Liver (tissue), 9 donors: Measurements from ENCODE around the gene DNAJC12. TPM values are rescaled to one million over a fixed set of nuclear protein-coding genes. Genes with fewer than 3 reads are reported as not detected.

Source experiments
- DNase-seq: peaks from one replicate; pipeline ENCODE4 v3.0.0-alpha.2; 2017; ENCODE audit warnings: low spot score
- H3K27ac ChIP-seq, 2 donors: one replicate each; pipeline ENCODE4 v1.7.0; 2013; ENCODE audit warnings: inconsistent platforms in 2 of 2, low read length in 2 of 2, control low read depth in 1 of 2, low read depth in 1 of 2, mild to moderate bottlenecking in 1 of 2
- H3K27me3 ChIP-seq, 4 donors: one replicate each; pipeline versions ENCODE4 v1.6.1 to v1.7.0; 2013; ENCODE audit warnings: low read length in 3 of 4, inconsistent platforms in 1 of 4, mild to moderate bottlenecking in 1 of 4, moderate library complexity in 1 of 4; ENCODE audit not compliant: control insufficient read depth in 4 of 4, insufficient read depth in 4 of 4
- H3K36me3 ChIP-seq, 4 donors: one replicate each; pipeline versions ENCODE4 v1.6.1 to v1.7.0; 2013; ENCODE audit warnings: low read length in 3 of 4, mild to moderate bottlenecking in 3 of 4, low read depth in 1 of 4, moderate library complexity in 1 of 4; ENCODE audit not compliant: control insufficient read depth in 4 of 4, insufficient read depth in 3 of 4
- H3K4me1 ChIP-seq, 4 donors: one replicate each; pipeline versions ENCODE4 v1.6.1 to v1.7.0; 2013; ENCODE audit warnings: low read length in 3 of 4, mild to moderate bottlenecking in 3 of 4, moderate library complexity in 1 of 4; ENCODE audit not compliant: control insufficient read depth in 4 of 4, insufficient read depth in 4 of 4
- H3K4me3 ChIP-seq, 3 donors: one replicate each; pipeline versions ENCODE4 v1.6.1 to v1.7.0; 2013; ENCODE audit warnings: low read length in 3 of 3, control low read depth in 1 of 3, low read depth in 1 of 3, mild to moderate bottlenecking in 1 of 3
- H3K9ac ChIP-seq, 2 donors: one replicate each; pipeline ENCODE4 v1.7.0; 2013; ENCODE audit warnings: low read length in 2 of 2, mild to moderate bottlenecking in 2 of 2, moderate library complexity in 2 of 2, control low read depth in 1 of 2, low read depth in 1 of 2
- H3K9me3 ChIP-seq, 4 donors: one replicate each; pipeline versions ENCODE4 v1.6.1 to v1.7.0; 2013; ENCODE audit warnings: low read length in 3 of 4; ENCODE audit not compliant: control insufficient read depth in 4 of 4
- ATF3 ChIP-seq: IDR thresholded peaks from 2 replicates; pipeline ENCODE4 v1.6.1; 2016; ENCODE audit warnings: antibody characterized with exemption
- CTCF ChIP-seq: fragments of 150-350 bp; IDR thresholded peaks from 2 replicates; pipeline ENCODE4 v1.5.1; 2017; ENCODE audit warnings: improper control_type of control experiment, low read depth, low read length; ENCODE audit not compliant: missing input control
- EGR1 ChIP-seq, 2 donors: IDR thresholded peaks; 2 replicates each; pipeline ENCODE4 v1.6.1; 2016 to 2018; ENCODE audit warnings: antibody characterized with exemption in 2 of 2, low read depth in 2 of 2
- FOXA1 ChIP-seq: IDR thresholded peaks from 2 replicates; pipeline ENCODE4 v1.6.1; 2016; ENCODE audit warnings: antibody characterized with exemption
- FOXA2 ChIP-seq: IDR thresholded peaks from 2 replicates; pipeline ENCODE4 v1.6.1; 2016; ENCODE audit warnings: antibody characterized with exemption
- GABPA ChIP-seq, 2 donors: IDR thresholded peaks in 1 of 2; conservative IDR thresholded peaks in 1 of 2; 2 replicates each; pipeline ENCODE4 v1.6.1; 2016; ENCODE audit warnings: antibody characterized with exemption in 2 of 2, mild to moderate bottlenecking in 1 of 2, moderate library complexity in 1 of 2
- HNF4A ChIP-seq, 2 donors: conservative IDR thresholded peaks; 2 replicates each; pipeline ENCODE4 v1.6.1; 2016; ENCODE audit warnings: antibody characterized with exemption in 2 of 2, mild to moderate bottlenecking in 2 of 2
- HNF4G ChIP-seq: IDR thresholded peaks from 2 replicates; pipeline ENCODE4 v1.6.1; 2016; ENCODE audit warnings: antibody characterized with exemption
- JUND ChIP-seq, 2 donors: IDR thresholded peaks; 2 replicates each; pipeline ENCODE4 v1.6.1; 2016; ENCODE audit warnings: antibody characterized with exemption in 2 of 2
- MAX ChIP-seq: IDR thresholded peaks from 2 replicates; pipeline ENCODE4 v1.6.1; 2016; ENCODE audit warnings: antibody characterized with exemption
- NR2F2 ChIP-seq: IDR thresholded peaks from 2 replicates; pipeline ENCODE4 v1.6.1; 2016; ENCODE audit warnings: antibody characterized with exemption
- RAD21 ChIP-seq, 2 donors: IDR thresholded peaks; 2 replicates each; pipeline ENCODE4 v1.6.1; 2016; ENCODE audit warnings: antibody characterized with exemption in 2 of 2, mild to moderate bottlenecking in 2 of 2
- REST ChIP-seq: IDR thresholded peaks from 2 replicates; pipeline ENCODE4 v1.6.1; 2016; ENCODE audit warnings: antibody characterized with exemption, mild to moderate bottlenecking
- RXRA ChIP-seq, 2 donors: IDR thresholded peaks; 2 replicates each; pipeline ENCODE4 v1.6.1; 2017 to 2018; ENCODE audit warnings: antibody characterized with exemption in 2 of 2, mild to moderate bottlenecking in 1 of 2
- SP1 ChIP-seq: IDR thresholded peaks from 2 replicates; pipeline ENCODE4 v1.6.1; 2018; ENCODE audit warnings: antibody characterized with exemption, mild to moderate bottlenecking
- TAF1 ChIP-seq: conservative IDR thresholded peaks from 2 replicates; pipeline ENCODE4 v1.6.1; 2016; ENCODE audit warnings: antibody characterized with exemption, mild to moderate bottlenecking
- YY1 ChIP-seq: IDR thresholded peaks from 2 replicates; pipeline ENCODE4 v1.6.1; 2016; ENCODE audit warnings: antibody characterized with exemption, mild to moderate bottlenecking
- WGBS: extraction: QIAGEN DNeasy Blood & Tissue Kit; methylation state at CpG from one replicate; pipeline ENCODE4 v1.1.7; 2013; 5-methylcytosine and 5-hydroxymethylcytosine counted together
- polyA plus RNA-seq, 2 donors: library from polyadenylated mRNA; stranded (reverse) in 1 of 2; unstranded in 1 of 2; fragments of 200-250 nt in 1 of 2; fragments of >200 nt in 1 of 2; fragmentation: Nextera tagmentation in 1 of 2; extraction: Ambion mirVana in 1 of 2; gene quantifications; one replicate each; pipeline versions ENCODE4 v1.2.1 to v1.2.3, GENCODE V29; 2013 to 2015
- total RNA-seq, 2 donors: library from RNA; depleted of rRNA; stranded (reverse); fragments of >200 nt; gene quantifications; one replicate each; pipeline ENCODE4 v1.2.3, GENCODE V29; 2014
- TF ChIP-seq, protein P1 (sequence below): IDR thresholded peaks from 2 replicates; pipeline ENCODE4 v1.6.1; 2016; ENCODE audit warnings: antibody characterized with exemption
- donor health status: healthy.
- donor health status: healthy.
- donor health status: healthy.
- donor health status: healthy.
- donor health status: healthy.

The DNAJC12 gene
- total and polyA plus RNA-seq, 4 donors = 16.4 to 51.3 (median 32.8) TPM

- no peak for TF ChIP-seq RXRA (IDR thresholded peaks at IDR 0.05)
- TF ChIP-seq, protein P1, sequence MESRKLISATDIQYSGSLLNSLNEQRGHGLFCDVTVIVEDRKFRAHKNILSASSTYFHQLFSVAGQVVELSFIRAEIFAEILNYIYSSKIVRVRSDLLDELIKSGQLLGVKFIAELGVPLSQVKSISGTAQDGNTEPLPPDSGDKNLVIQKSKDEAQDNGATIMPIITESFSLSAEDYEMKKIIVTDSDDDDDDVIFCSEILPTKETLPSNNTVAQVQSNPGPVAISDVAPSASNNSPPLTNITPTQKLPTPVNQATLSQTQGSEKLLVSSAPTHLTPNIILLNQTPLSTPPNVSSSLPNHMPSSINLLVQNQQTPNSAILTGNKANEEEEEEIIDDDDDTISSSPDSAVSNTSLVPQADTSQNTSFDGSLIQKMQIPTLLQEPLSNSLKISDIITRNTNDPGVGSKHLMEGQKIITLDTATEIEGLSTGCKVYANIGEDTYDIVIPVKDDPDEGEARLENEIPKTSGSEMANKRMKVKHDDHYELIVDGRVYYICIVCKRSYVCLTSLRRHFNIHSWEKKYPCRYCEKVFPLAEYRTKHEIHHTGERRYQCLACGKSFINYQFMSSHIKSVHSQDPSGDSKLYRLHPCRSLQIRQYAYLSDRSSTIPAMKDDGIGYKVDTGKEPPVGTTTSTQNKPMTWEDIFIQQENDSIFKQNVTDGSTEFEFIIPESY = no peak
These were observed 66.8 kb downstream of the DNAJC12 start (continued) for GRCh38 chr10:67771200-67771599.

- no peak overlapping the region for H3K4me3 ChIP-seq
- H3K36me3 ChIP-seq = no peaks in the 10 kb centered on the region
- no peak for TF ChIP-seq EGR1 (IDR thresholded peaks at IDR 0.05; ENCODE audit: low read depth in 2 of 2)
- no peak for TF ChIP-seq MAX
- no peak for TF ChIP-seq GABPA (IDR thresholded peaks at IDR 0.05 in 1 of 2, conservative IDR thresholded peaks at IDR 0.05 in 1 of 2)
- no peak for TF ChIP-seq JUND (IDR thresholded peaks at IDR 0.05)
- TF ChIP-seq RAD21 (IDR thresholded peaks at IDR 0.05) = no peak
- no peak for TF ChIP-seq CTCF
- TF ChIP-seq SP1 = no peak
- TF ChIP-seq FOXA1 = no peak
- no peaks in the 10 kb centered on the region for H3K9me3 ChIP-seq
- H3K27ac ChIP-seq = no peak overlapping the region
- H3K27me3 ChIP-seq = no peaks in the 10 kb centered on the region
- no peak for DNase-seq
- no peak overlapping the region for H3K9ac ChIP-seq
- no peaks in the 10 kb centered on the region for H3K4me1 ChIP-seq
These were observed 67.5 kb downstream of the DNAJC12 start for GRCh38 chr10:67770537-67770936.

GRCh38 chr10:67767244-67767643, 70.7 kb downstream of the DNAJC12 start:
- H3K27me3 ChIP-seq = no peaks in the 10 kb centered on the region
- 95% methylated on average over 2 of the region's 2 CpGs for WGBS
- no peak for DNase-seq
- no peak overlapping the region for H3K4me3 ChIP-seq
- H3K36me3 ChIP-seq = no peaks in the 10 kb centered on the region
- no peaks in the 10 kb centered on the region for H3K9me3 ChIP-seq
- peaks cover 0 to 6% (median 0%) of the 10 kb centered on the region in 4 donors for H3K4me1 ChIP-seq
- TF ChIP-seq GABPA (IDR thresholded peaks at IDR 0.05 in 1 of 2, conservative IDR thresholded peaks at IDR 0.05 in 1 of 2) = no peak
- TF ChIP-seq YY1 = no peak
- TF ChIP-seq RAD21 (IDR thresholded peaks at IDR 0.05) = no peak
- no peak for TF ChIP-seq FOXA1
- TF ChIP-seq EGR1 (IDR thresholded peaks at IDR 0.05; ENCODE audit: low read depth in 2 of 2) = no peak
- TF ChIP-seq REST = no peak
- TF ChIP-seq RXRA (IDR thresholded peaks at IDR 0.05) = no peak
- no peak for TF ChIP-seq NR2F2
- TF ChIP-seq FOXA2 = no peak
- TF ChIP-seq TAF1 = no peak
- TF ChIP-seq ATF3 = no peak
- no peak for TF ChIP-seq HNF4G
- no peak for TF ChIP-seq SP1
- TF ChIP-seq CTCF = no peak
- TF ChIP-seq, protein P1 = no peak
- no peak for TF ChIP-seq HNF4A (conservative IDR thresholded peaks at IDR 0.05)
- no peak for TF ChIP-seq JUND (IDR thresholded peaks at IDR 0.05)
- TF ChIP-seq MAX = no peak
- no peak overlapping the region for H3K9ac ChIP-seq
- H3K27ac ChIP-seq = no peak overlapping the region
